Measurements from ENCODE around the gene C20orf96.

The C20orf96 gene

DNA sequence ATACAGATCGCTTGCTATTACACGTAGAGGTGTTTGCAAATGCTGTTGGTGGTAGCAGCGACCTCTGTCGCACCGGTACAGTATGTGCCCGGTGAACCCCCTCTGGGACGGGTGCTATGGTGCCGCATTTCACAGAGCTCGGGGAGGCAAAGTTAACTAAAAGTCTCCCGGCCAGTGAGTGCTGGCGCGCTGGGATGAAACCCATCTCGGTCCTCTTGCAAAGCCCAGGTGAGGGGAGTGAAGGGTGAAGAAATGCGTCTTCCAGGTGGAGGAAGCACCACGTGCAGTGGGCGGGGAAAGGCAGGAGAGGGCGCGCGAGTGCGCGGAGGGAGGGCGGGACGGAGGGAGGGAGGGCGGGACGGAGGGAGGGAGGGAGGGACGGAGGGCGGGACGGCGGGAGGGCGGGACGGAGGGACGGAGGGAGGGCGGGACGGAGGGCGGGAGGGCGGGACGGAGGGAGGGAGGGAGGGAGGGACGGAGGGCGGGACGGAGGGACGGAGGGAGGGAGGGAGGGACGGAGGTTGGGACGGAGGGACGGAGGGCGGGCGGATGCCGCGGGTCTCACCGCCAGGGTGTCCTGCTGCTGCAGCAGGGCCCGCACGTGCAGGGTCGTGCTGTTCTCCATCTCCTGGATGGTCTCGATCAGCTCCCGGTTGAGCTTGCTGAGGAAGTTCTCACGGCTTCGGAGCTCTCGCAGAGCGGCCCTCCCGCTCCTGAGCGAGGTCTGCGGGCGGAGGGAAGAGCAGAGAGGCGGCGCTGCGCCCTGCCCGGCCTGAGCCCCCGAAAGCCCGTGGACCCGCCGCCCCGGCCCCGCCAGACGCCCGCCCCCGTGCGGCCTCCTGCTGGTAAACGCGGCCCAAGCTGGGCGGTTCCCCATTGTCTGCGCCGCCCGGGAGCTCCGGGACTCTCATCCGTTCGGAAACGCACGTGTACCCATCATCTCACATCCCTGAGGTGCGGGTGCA, 11.7 kb downstream of the C20orf96 start:
- TF ChIP-seq, protein P1, sequence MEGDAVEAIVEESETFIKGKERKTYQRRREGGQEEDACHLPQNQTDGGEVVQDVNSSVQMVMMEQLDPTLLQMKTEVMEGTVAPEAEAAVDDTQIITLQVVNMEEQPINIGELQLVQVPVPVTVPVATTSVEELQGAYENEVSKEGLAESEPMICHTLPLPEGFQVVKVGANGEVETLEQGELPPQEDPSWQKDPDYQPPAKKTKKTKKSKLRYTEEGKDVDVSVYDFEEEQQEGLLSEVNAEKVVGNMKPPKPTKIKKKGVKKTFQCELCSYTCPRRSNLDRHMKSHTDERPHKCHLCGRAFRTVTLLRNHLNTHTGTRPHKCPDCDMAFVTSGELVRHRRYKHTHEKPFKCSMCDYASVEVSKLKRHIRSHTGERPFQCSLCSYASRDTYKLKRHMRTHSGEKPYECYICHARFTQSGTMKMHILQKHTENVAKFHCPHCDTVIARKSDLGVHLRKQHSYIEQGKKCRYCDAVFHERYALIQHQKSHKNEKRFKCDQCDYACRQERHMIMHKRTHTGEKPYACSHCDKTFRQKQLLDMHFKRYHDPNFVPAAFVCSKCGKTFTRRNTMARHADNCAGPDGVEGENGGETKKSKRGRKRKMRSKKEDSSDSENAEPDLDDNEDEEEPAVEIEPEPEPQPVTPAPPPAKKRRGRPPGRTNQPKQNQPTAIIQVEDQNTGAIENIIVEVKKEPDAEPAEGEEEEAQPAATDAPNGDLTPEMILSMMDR (IDR thresholded peaks at IDR 0.05; ENCODE audit: control insufficient read depth, insufficient read depth, low read depth, low read length, missing control alignments): no peak
- no peak for DNase-seq (ENCODE audit: low read depth)
- H3K4me3 ChIP-seq (ENCODE audit: control insufficient read depth, low read depth, low read length): no peak overlapping the region

GRCh38 chr20:278181-278580, 12.4 kb downstream of the C20orf96 start:
- DNase-seq (ENCODE audit: low read depth): no peak
- no peak overlapping the region for H3K4me3 ChIP-seq (ENCODE audit: control insufficient read depth, low read depth, low read length)
- TF ChIP-seq, protein P1 (IDR thresholded peaks at IDR 0.05; ENCODE audit: control insufficient read depth, insufficient read depth, low read depth, low read length, missing control alignments): no peak

DNA sequence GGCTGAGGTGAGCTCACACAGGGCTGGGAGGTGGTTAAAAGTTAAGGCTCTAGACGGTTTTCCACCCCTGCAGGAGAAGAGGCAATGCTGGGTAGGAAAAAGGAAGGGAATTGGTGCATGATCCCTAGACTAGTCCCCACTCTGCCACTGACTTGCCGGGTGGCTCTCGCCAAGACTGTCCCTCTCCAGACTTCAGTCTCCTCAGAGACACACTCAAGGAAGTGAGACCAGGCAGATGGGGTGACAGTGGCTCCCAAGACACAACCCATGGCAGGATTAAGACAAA, 13.1 kb downstream of the C20orf96 start:
- TF ChIP-seq, protein P1 (IDR thresholded peaks at IDR 0.05; ENCODE audit: control insufficient read depth, insufficient read depth, low read depth, low read length, missing control alignments): no peak
- H3K4me3 ChIP-seq (ENCODE audit: control insufficient read depth, low read depth, low read length): no peak overlapping the region
- DNase-seq (ENCODE audit: low read depth): no peak

- TF ChIP-seq, protein P1 (IDR thresholded peaks at IDR 0.05; ENCODE audit: control insufficient read depth, insufficient read depth, low read depth, low read length, missing control alignments): no peak
- no peak overlapping the region for H3K4me3 ChIP-seq (ENCODE audit: control insufficient read depth, low read depth, low read length)
- no peak for DNase-seq (ENCODE audit: low read depth)
Observed at GRCh38 chr20:276620-277495, 13.7 kb downstream of the C20orf96 start.

DNA sequence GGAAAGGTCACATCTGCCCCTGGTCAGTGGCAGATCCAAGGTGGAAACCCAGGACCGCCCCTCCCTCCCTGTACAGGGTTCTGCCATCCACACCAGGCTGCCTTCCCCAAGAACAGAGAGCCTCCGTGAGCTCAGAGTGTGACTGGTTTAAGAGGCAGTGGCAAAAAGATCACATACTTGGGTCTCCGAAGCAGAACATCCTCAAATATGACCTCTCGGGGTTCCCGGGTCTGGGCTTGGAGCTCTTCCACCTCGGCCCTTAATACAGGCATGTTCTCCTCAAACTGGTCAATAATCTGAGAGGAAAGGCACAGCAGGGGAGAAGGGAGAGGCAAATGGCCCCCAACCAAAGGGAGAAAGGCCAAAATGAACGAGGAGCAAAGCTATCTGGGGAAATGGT, 14.8 kb downstream of the C20orf96 start:
- TF ChIP-seq, protein P1 (IDR thresholded peaks at IDR 0.05; ENCODE audit: control insufficient read depth, insufficient read depth, low read depth, low read length, missing control alignments): no peak
- no peak overlapping the region for H3K4me3 ChIP-seq (ENCODE audit: control insufficient read depth, low read depth, low read length)
- DNase-seq (ENCODE audit: low read depth): no peak

- no peak for DNase-seq (ENCODE audit: low read depth)
- TF ChIP-seq, protein P1 (IDR thresholded peaks at IDR 0.05; ENCODE audit: control insufficient read depth, insufficient read depth, low read depth, low read length, missing control alignments): no peak
- no peak overlapping the region for H3K4me3 ChIP-seq (ENCODE audit: control insufficient read depth, low read depth, low read length)
Observed at GRCh38 chr20:273884-274283, 16.7 kb downstream of the C20orf96 start.
